ENCODE measurements around the gene GLIS1.

- no peak for TF ChIP-seq CTCF (IDR thresholded peaks at IDR 0.05; ENCODE audit: low read depth, low read length, poor library complexity, severe bottlenecking)
- TF ChIP-seq EZH2phosphoT487 (IDR thresholded peaks at IDR 0.05; ENCODE audit: borderline replicate concordance, low read length), result no peak
Measured at GRCh38 chr1:53475664-53476063, 263.3 kb downstream of the GLIS1 start.

All from DOHH2 (cell line).